HEK293T (cell line): ENCODE measurements around the gene UIMC1.

Experiments used
- FOXK2 ChIP-seq: fragments of 450-650 bp; IDR thresholded peaks from 2 replicates; pipeline ENCODE4 v1.6.1; 2016; ENCODE audit warnings: mild to moderate bottlenecking
- FOXM1 ChIP-seq: fragments of 450-650 bp; IDR thresholded peaks from 2 replicates; pipeline ENCODE4 v1.6.1; 2017; ENCODE audit warnings: mild to moderate bottlenecking, borderline replicate concordance
- L3MBTL2 ChIP-seq: fragments of 450-650 bp; conservative IDR thresholded peaks from 2 replicates; pipeline ENCODE4 v1.6.1; 2016; ENCODE audit warnings: mild to moderate bottlenecking
- NFRKB ChIP-seq: fragments of 450-650 bp; IDR thresholded peaks from 2 replicates; pipeline ENCODE4 v1.6.1; 2016; ENCODE audit warnings: mild to moderate bottlenecking, moderate library complexity
- PKNOX1 ChIP-seq: fragments of 450-650 bp; IDR thresholded peaks from 2 replicates; pipeline ENCODE4 v1.6.1; 2016
- SUZ12 ChIP-seq: fragments of 450-650 bp; IDR thresholded peaks from 2 replicates; pipeline ENCODE4 v1.6.1; 2016; ENCODE audit warnings: mild to moderate bottlenecking
- TARDBP ChIP-seq: fragments of 450-650 bp; IDR thresholded peaks from 2 replicates; pipeline ENCODE4 v1.6.1; 2016
- ZNF384 ChIP-seq: fragments of 450-650 bp; IDR thresholded peaks from 2 replicates; pipeline ENCODE4 v1.6.1; 2016

- TF ChIP-seq NFRKB (no peak), PKNOX1 (no peak), FOXM1 (no peak), ZNF384 (no peak), SUZ12 (no peak), L3MBTL2 (no peak), TARDBP (no peak), FOXK2 (no peak)
Observed at GRCh38 chr5:176876506-176877431, 129.8 kb downstream of the UIMC1 start.
